Right ventricle myocardium inferior (tissue), 1 donor: ENCODE measurements around the gene TLE4. TPM values are rescaled to one million over a fixed set of nuclear protein-coding genes. Genes with fewer than 3 reads are reported as not detected.
"Not testable (repeated sequence)": the region's sequence is repeated elsewhere in the genome, so short reads cannot be mapped to it uniquely, and the experiment has no call there.

Source experiments
- ATAC-seq: fragments of 200-7000 bp; cut with Tn5 transposase; one replicate; pipeline ENCODE4 v1.9.1; 2020; ENCODE audit warnings: mild to moderate bottlenecking, moderate library complexity
- DNase-seq: peaks from one replicate; pipeline ENCODE4 v3.0.0; 2021; ENCODE audit errors: missing footprints
- intact Hi-C: fragments of 100-400 bp; cut with DNase I; formaldehyde crosslinking; loops from one replicate; pipeline ENCODE4 v1.11.0; 2022
- total RNA-seq: library from RNA; stranded (reverse); fragmentation: NEBNext Ultra II Directional; extraction: Animal tissue kit (Norgen Biotek cat#: 25700); gene quantifications from one replicate; pipeline ENCODE4 v1.2.1, GENCODE V29; 2021
- donor health status: DM: no; HTN: yes; CAD: no; lungs with severe emphysema.

Gene TLE4
- total RNA-seq, 1 donor from 2014 or later = 12.1 TPM

DNA sequence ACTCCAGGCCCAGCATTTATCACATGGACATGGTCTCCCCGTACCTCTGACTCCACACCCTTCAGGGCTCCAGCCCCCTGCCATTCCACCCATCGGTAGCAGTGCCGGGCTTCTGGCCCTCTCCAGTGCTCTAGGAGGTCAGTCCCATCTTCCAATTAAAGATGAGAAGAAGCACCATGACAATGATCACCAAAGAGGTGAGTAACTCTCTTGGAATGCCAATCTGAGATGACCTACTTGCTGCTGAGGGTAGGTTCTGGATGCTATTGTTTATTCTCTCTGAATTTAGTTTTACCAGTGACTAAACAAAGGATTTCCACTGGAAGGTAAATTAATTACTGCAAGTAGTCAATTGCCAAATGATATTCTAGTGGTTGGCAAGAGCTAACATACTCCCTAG is 80.8 kb downstream of the TLE4 start:
- intact Hi-C loops = no loop called here
- no peak for DNase-seq
- no peak for ATAC-seq

DNA sequence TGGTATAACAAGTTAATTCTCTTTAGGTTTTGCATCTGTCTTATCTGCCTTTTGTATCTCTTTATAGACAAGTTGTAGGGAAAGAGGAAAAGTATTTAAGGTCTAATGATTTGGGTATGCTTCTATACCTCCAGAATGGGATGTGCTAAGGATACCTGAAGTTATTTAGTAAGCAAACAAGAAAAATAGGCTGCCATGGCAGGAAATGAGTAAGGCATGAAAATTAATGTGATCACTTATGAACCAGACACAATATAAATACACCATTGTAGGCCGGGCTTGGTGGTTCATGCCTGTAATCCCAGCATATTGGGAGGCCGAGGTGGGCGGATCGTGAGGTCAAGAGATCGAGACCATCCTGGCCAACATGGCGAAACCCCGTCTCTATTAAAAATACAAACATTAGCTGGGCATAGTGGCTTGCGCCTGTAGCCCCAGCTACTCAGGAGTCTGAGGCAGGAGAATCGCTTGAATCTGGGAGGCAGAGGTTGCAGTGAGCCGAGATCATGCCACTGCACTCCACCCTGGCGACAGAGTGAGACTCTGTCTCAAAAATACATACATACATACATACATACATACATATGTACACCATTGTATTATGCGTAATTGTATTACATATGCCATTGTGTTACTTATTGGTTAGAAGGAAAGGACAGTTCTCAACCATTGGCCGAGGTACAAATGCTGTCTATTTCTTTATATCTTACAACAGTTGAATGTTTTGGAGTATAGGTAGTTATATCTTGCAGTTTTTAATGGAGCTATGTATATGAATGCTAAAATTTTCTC is 83.0 kb downstream of the TLE4 start:
- intact Hi-C loops, ATAC-seq, DNase-seq: not testable (repeated sequence)

DNA sequence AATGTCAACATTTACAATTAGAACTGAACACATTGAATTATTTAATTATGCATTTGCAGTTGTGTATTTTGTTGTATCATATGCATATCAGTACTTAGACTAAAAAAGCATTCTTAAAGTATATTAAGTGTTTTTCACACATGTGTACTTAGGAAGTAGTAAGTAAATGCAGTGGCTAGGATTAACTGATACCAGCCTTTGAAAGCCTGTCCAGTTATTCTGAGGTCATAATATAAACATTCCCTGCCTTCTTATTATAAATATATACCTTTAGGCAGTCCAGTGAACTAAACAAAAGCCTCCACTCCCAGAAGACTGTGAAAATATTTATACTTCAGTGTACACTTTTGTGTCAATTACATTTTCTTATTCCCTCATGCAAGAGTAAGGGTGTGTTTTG is 83.8 kb downstream of the TLE4 start:
- DNase-seq (no peak), ATAC-seq (no peak)
- intact Hi-C loops = no loop called here

DNA sequence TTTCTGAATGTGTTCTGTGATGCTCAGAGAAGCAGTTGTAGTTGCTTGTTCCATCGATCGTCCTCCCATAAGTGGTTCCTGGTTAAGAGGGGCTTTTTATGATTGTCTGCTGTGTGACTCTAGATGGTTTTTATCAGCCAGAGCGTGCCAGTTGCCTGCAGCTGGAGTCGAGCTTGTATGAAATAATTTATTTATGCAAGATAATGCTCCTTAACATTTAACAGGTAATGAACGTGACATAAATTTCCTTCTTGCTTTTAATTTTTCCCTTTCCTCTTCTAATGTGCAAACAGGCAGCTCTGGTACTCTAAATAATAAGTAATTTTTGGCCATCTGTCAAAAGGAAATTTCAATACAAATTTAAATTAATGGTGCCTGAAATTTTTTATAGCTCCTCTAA is 84.4 kb downstream of the TLE4 start:
- no peak for ATAC-seq
- DNase-seq = no peak
- intact Hi-C loops = no loop called here

DNA sequence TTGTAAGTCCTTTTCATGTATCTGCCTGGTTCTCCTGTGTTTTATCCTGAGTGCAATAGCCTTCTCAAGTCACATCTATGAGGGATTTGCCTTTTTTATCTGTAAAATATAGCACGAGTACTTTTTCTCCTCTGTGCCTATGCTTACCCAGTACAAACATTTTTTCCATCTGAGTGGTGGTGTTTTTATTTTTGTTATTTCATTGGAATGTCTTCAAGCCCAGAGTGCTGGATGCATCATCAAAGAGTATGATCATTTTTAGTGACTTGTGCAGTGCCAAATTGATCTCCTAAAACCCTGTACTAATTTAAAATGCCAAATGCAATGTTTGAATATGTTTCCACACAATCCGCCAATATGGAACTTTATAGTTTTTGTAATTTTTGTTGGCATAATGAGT is 86.1 kb downstream of the TLE4 start:
- DNase-seq (no peak), ATAC-seq (no peak)
- intact Hi-C loops = no loop called here

DNA sequence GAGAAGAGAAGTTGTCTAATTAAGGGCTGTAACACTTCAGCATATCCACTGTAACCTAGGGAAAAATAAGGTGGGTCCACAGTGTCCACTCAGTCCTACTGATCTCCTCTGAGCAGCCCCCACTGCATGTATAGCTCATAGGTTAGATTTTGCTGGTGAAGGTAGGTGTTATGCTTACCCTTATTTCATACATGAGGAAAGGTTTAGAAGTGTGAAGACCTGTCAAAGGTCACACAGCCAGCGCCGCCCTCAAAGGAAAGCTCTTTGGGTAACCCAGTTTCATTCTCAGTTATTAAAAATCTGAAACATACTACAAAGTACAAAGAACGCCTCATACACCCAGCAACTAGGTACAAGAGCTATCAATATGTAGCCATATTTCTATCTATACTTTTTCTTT is 87.2 kb downstream of the TLE4 start:
- DNase-seq = no peak
- ATAC-seq = no peak
- intact Hi-C loops = no loop called here

DNA sequence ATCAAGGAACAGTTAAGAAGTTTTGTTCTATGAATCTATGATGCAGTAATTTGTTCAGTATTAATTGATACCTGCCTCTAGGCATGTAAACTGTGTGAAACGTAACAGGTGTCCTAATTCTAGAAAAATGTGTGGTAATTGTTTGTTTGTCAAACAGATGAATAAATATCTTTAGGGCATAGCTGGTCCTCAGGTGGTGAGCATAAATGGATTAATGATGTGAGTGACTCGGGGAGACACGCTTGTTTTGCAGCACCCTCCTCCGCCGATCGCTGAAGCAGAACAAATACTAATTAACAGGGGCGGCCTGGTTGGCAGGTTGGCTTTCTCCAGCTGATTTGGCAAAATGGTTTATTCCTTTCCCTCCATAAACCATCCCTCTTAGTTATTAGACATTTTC is 88.8 kb downstream of the TLE4 start:
- no peak for DNase-seq
- no peak for ATAC-seq
- intact Hi-C loops = no loop called here

DNA sequence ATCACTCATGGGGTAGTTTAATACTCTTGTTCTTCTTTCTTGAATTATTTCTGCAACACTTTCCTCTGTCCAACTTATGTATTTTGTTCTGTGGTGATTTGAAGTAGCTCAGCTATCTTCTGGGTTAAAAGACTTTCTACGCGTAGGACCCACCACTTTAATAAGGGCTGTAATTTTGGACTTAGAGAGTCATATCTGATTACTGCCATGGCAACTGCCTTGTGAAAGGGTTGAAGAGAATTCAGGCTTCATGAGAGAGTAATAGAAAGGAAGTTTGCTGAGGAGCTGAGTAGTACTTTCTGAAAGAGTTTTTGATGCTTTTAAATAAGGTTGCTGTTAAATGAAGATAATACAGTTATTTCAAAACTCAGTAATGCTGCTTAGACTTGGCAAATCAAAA is 89.5 kb downstream of the TLE4 start:
- DNase-seq (no peak), ATAC-seq (no peak)
- intact Hi-C loops = no loop called here

DNA sequence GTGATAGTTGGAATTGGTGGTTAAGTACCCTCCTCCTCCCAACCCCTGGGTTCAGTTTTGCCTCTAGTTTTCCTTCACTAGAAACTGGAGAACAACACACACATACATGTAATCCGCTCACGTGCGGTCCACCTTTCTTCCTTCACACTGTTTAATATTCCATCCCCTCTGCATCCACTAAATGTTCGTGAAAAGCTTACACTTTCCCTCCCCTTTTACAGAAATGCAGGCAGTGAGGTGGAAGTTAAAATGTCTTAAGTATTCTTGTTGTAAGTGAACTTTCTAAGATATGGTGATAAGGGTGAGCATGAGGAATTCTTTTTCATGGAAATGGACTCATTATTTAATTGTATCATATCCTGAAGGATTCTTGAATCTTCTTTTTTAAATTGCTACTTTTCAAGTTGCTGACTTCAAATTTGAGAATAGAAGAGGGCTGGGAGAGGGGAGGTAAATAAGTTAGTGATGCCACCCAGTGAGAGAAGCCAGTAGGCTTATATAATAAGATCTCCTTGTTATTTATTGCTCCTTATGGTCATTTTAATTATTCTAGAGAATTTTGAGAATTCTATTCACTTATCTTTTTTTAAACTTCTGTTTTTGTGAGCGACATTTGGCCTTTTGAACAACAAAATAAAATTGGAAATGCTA is 90.2 kb downstream of the TLE4 start:
- DNase-seq (no peak), ATAC-seq (no peak)
- intact Hi-C loops = loop anchor here (1.0 kb wide), 1 partner anchor 90 kb away; no protein-coding TSS in a partner anchor

DNA sequence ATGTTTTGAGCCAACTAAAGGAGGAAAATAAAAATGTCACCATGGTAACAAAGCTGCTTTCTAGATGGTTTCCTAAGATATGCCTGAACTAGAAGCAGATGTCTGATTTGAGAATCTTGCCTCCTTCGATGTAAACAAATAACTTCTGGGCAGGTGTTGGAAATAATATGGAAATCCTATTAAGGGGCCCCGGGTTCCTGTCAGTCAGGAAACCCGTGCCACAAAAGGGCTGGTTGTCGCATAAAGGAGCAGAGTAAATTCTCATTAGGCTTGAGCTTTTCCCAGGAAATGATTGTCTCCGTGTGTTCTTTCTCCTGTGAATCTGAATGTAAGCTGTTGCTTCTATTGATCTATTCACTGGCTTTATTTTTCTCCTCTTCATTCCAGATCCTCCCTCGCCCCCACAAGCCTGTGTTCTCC is 90.8 kb downstream of the TLE4 start:
- intact Hi-C loops = loop anchor here (1.0 kb wide), 1 partner anchor 90 kb away; no protein-coding TSS in a partner anchor
- ATAC-seq = no peak
- DNase-seq = no peak

DNA sequence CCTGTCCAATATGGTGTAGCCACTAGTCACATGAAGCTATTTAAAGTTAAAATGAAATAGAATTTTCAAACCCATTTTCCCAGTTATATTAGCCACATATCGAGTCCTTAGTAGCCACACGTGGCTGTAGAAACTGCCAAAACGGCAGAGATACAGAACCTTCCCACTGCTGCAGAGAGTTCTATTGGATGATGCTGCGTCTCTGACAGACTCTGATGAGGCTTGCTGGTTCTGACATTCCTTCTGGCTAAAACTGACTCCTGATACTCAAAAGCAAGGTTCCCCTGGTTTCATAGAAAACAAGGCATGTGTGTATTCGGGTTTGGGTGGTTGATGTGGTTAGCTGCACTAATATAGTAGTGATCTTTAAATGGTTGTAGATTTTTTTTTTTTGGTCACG is 91.5 kb downstream of the TLE4 start:
- DNase-seq = no peak
- peak; percentile 23 for ATAC-seq
- intact Hi-C loops = no loop called here

DNA sequence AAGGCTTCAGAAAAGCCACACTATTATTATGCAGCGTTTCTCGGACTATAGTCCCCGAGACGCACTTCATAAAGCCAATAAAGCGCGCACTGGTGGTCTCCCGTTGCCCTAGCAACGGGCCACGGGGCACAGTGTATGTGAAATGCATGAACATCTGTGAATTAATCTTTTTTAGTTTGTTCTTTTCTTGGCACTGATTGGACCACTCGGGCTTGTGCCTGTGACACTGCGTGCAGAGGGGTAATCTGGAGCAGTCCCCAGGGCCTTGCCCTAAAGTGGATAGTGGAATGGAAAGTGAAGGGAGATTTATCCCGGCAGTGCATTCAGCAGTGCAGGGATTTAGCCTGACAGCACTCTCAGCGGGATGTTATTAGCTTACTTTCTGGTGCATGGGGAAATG is 92.1 kb downstream of the TLE4 start:
- no peak for ATAC-seq
- intact Hi-C loops = no loop called here
- DNase-seq = no peak

DNA sequence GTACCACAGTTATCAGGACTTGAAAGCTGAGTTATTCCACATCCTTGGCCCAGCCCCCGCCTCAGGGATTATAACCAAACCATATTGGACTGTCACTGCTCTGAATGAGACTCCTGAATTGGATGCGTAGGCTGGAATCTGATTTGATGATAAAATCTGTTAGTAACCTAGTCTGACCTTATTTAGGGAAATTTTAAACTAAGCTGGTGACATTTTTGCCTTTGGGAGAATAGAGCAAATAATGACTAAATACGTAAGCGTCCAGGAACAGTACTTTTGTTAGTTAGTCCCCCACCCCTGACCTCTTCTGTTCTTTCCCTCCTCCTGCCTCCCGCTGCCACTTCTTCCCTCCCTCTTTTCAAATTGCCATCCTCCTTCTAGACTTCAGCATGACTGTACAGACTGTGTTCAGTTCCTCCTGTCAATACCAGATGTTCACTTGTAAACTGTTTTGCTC is 92.6 kb downstream of the TLE4 start:
- intact Hi-C loops = no loop called here
- peak; percentile 32 for ATAC-seq
- no peak for DNase-seq

DNA sequence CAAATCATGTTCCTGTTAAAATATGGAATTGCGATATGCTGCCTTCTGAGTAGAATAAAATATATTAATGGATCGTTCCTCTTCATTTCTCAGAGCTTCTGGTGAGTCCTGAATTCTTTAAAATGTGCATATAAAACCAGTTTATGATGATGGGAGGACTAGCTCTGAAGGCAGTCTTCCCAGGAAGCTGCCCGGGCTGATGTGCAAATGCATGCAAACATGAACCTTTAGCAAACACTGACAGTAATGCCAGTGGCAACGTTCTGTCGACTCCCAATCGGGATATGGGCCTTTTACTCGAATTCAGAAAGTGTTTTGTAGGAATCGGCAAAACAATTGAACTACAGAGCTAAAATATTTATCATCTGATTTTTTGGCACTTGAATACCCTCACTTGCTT is 93.6 kb downstream of the TLE4 start:
- no peak for ATAC-seq
- DNase-seq = no peak
- intact Hi-C loops = no loop called here

DNA sequence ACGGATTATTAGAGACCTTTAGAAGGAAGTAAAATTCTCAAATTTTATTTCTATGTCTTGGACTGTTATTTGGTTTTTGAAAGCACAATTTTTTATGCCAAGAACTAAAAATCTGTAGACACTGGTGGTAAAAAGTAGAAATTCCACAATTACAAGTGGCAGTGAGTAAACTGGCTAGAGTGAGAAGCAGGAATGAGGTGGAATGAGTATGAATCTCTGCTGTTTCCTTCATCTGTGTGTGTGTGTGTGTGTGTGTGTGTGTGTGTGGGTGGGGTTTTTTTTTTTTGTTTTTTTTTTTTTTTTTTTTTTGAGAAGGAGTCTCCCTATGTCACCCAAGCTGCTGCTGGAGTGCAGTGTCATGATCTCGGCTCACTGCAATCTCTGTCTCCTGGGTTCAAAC is 94.2 kb downstream of the TLE4 start:
- DNase-seq (no peak), ATAC-seq (no peak)
- intact Hi-C loops = no loop called here

DNA sequence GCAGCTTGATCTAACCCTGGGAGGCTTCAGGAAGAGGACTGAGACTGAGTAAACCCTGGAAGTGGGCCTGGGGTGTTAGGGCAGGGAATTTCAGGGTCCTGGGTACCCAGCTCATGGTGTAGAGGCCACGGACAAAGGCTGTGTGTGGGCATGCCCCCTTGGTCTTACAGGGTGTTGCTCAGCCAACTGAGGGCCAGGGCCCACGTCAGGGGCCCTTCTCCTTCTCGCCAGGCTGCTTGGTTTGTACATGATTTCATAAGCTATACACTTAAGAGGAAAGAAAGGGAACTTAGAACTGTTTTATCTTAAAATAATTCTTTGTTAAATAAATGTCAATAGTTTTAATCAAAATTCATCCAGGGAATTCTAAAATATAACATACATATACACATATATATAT is 95.4 kb downstream of the TLE4 start:
- ATAC-seq (no peak), DNase-seq (no peak)
- intact Hi-C loops = no loop called here

DNA sequence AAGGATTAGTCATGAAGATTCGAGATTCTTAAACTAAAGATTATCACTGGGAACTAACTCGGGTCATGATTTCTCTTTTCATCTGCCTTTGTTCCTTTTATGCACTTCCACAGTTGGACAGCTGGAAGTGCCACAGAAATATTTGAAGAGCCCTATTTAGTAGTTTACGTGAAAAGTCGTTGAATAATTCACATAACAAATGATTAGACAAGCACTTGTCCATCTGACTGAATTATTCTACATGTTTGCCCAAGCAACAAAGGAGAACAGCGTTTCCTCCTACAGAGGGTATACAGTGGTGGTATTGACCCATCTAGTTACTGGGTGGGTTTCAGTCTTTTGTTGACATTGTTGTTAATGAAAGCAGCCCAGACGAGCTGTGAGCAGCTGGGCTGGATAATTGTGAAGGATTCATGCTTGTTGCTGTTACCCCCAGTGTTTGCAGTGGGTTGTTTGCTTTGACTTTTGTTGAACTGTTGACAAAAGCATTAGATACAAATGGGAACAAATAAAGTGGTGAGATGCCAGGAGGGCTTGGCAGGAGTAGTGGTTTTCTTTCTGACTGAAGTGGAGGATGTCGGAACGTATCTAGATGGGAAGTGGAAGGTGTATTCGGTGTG is 96.2 kb downstream of the TLE4 start:
- intact Hi-C loops = no loop called here
- DNase-seq (no peak), ATAC-seq (no peak)

DNA sequence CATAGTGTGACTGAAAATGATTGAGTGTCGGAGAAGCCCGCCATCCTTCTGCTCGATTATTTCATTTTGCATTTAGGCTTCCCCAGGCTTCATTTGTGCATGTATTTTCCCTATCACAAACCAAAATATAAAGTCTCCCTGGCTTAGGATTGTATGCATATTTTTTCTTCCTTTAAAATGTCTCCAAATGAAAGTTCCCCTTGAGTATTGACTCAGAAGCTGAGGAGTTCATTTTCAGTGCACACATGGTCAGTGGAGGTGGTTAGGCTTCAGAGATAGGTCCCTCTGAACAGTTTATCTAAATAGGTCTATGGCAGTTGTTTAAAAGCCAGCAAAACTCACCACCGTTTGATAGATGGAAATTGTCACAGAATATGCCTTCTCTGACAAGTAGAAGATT is 97.2 kb downstream of the TLE4 start:
- intact Hi-C loops = no loop called here
- ATAC-seq (no peak), DNase-seq (no peak)

DNA sequence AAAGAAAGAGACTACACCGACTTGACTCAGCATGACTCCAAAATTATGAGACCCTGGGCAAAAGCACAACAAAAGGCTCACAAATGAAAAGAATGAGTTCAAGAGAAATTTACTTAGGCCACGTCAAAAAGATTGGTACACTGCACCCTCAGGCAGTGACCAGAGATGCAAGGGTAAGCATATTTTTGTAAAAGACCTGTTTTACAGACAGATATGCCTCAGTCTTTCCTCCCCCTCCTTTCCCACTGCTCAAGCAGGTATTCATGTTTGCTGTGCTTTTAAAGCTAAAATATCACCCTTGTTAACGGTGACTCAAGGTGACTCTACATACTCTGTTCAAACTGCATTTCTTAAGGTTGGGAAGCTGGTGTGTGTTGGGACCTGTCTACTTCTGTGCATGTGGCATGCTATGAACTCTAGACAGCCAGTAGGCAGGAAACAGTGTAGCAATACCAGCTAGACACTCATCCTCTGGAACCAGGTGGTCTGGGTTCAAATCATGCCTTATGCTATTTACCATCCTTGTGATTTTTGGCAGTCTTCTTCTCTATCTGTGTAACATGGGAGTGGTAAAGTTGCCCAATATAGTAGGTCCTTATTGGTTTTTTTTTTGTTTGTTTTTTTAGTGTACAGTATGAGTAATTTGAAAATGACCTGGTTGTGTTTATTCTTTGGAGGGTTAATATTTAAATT is 98.7 kb downstream of the TLE4 start:
- intact Hi-C loops = no loop called here
- no peak for ATAC-seq

DNA sequence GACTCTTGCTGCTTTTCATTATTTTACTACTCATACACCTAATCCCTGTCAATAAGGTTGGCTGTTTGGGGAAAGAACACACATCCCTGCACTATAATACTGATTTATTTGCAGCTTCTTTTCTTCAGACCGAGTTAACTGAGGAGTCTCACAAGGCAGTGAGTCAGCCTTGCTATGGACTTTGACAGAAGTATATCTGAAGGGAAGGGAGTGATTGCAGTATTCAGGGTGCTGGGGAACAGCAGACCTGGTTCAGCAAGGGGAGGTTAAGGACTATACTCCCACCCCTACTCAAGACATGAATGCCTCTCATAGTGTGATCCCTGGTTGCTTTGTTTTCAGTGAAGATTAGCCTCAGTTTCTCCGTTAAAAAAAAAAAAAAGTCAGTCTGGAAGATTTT is 99.8 kb downstream of the TLE4 start:
- intact Hi-C loops = no loop called here
- no peak for ATAC-seq
- DNase-seq = no peak

More for the DNA sequence above, 98.7 kb downstream of the TLE4 start:
- no peak for DNase-seq
